Small intestine (tissue), 7 donors: ENCODE results near the gene ACOX3. TPM values are rescaled to one million over a fixed set of nuclear protein-coding genes. Genes with fewer than 3 reads are reported as not detected.

Experiments used
- DNase-seq, 2 donors: peaks; one replicate each; pipeline versions ENCODE4 v3.0.0 to v3.0.0-alpha.2; 2013
- FAIRE-seq: peaks from 2 replicates; lab custom pipeline; 2012; peaks lifted over from hg19 to GRCh38; lab: Jason Lieb, UNC
- H3K27ac ChIP-seq, 3 donors: one replicate each; pipeline ENCODE4 v1.5.1; 2013; ENCODE audit warnings: low read length in 2 of 3, mild to moderate bottlenecking in 2 of 3, control low read depth in 1 of 3, inconsistent platforms in 1 of 3, low read depth in 1 of 3, moderate library complexity in 1 of 3
- H3K27me3 ChIP-seq, 3 donors: one replicate each; pipeline ENCODE4 v1.6.1; 2013; ENCODE audit warnings: low read length in 3 of 3, inconsistent platforms in 1 of 3; ENCODE audit not compliant: control insufficient read depth in 3 of 3, insufficient read depth in 3 of 3
- H3K36me3 ChIP-seq, 3 donors: one replicate each; pipeline ENCODE4 v1.6.1; 2013; ENCODE audit warnings: low read length in 3 of 3, inconsistent platforms in 1 of 3, low read depth in 1 of 3, mild to moderate bottlenecking in 1 of 3, moderate library complexity in 1 of 3; ENCODE audit not compliant: control insufficient read depth in 3 of 3, insufficient read depth in 2 of 3
- H3K4me1 ChIP-seq, 3 donors: one replicate each; pipeline ENCODE4 v1.6.1; 2013; ENCODE audit warnings: low read length in 2 of 3, inconsistent platforms in 1 of 3, low read depth in 1 of 3, mild to moderate bottlenecking in 1 of 3, moderate library complexity in 1 of 3; ENCODE audit not compliant: control insufficient read depth in 3 of 3, insufficient read depth in 2 of 3
- H3K4me3 ChIP-seq, 3 donors: one replicate each; pipeline ENCODE4 v1.5.1; 2013; ENCODE audit warnings: low read length in 3 of 3, control low read depth in 1 of 3, inconsistent platforms in 1 of 3, low read depth in 1 of 3, mild to moderate bottlenecking in 1 of 3, moderate library complexity in 1 of 3
- H3K9me3 ChIP-seq, 2 donors: one replicate each; pipeline ENCODE4 v1.6.1; 2013; ENCODE audit warnings: low read depth in 1 of 2, low read length in 1 of 2; ENCODE audit not compliant: control insufficient read depth in 2 of 2, insufficient read depth in 1 of 2
- WGBS, 3 donors: extraction: QIAGEN DNeasy Blood & Tissue Kit; methylation state at CpG; one replicate each; pipeline ENCODE4 v1.1.7; 2013; 5-methylcytosine and 5-hydroxymethylcytosine counted together
- polyA plus RNA-seq, 4 donors: library from polyadenylated mRNA; stranded (reverse) in 3 of 4; unstranded in 1 of 4; fragments of 200-250 nt in 3 of 4; fragments of 120-200 nt in 1 of 4; gene quantifications; one replicate each; pipeline versions ENCODE4 v1.2.1 to v1.2.3, GENCODE V29; 2013
- donor health status: healthy with polysubstance abuse.
- donor health status: control.
- donor health status: control.
- donor health status: Bipolar disorder and iron deficiency.
- donor health status: healthy.

The ACOX3 gene
- polyA plus RNA-seq, 4 donors = 15.2 to 31.1 (median 23.6) TPM

DNA sequence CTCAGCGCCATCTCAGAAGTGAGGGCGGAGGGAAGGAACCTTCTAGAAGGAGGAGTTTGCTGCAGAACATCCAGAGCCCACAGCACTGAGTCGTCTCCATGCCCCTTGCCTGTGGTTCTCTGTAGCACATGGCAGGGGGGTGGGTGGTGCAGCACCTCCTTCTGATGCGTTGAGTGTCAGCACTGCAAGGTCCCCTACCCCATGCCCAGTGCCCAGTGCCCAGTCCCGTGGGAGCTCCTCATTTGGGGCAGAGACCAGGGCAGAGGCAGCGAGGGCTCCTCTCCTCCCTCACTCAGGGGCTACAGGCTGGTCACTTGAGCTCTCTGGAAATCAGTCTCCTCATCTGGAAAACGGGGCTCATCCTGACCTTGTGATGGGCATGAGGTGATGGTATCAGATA is 92.9 kb downstream of the ACOX3 start:
- DNase-seq (no peak), FAIRE-seq (no peak)
- Histone ChIP-seq H3K27me3 (no peaks in the 10 kb centered on the region), H3K4me1 (peaks cover 0 to 11% (median 0%) of the 10 kb centered on the region in 3 donors), H3K9me3 (no peaks in the 10 kb centered on the region), H3K27ac (no peak overlapping the region), H3K36me3 (no peaks in the 10 kb centered on the region), H3K4me3 (no peak overlapping the region)
- 64 to 86% (median 70%) methylated on average over 7 of the region's 7 CpGs for WGBS, 3 donors

DNA sequence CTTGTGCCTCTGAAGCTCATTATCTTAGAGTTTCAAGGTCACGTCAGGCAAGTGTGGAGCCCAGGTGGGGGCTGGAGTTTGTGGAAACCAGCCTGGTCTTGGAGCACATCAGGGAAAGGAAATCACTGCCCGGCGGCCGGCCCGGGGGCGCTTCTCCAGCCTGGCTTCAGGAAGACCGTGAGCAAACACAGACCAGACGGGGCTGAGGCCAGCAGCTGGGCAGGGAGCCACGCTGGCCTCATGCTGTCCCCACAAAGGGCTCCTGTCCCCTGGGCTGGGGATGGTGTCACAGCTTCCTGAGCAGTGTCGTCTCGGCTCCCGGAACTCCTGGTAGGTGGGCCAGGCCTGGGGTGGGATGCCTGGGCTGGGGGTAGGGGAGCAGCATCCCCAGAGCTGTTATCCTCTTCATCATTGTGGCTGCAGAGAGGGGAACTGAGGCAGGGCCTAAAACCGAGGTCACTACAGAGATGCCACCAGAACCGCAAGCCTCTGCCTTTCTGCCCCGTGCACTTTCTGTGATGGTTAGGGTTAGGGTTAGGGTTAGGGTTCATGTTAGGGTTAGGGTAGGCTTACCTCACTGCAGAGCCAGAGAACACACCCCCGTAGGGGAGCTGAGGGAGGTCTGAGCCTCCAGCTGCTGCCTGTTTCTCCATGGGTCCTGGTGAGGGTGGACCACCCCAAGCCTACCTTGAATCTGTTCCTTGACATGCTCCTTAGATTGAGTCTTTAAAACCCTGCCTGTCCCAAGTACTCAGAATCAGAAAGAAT is 93.5 kb downstream of the ACOX3 start:
- no peak for DNase-seq

DNA sequence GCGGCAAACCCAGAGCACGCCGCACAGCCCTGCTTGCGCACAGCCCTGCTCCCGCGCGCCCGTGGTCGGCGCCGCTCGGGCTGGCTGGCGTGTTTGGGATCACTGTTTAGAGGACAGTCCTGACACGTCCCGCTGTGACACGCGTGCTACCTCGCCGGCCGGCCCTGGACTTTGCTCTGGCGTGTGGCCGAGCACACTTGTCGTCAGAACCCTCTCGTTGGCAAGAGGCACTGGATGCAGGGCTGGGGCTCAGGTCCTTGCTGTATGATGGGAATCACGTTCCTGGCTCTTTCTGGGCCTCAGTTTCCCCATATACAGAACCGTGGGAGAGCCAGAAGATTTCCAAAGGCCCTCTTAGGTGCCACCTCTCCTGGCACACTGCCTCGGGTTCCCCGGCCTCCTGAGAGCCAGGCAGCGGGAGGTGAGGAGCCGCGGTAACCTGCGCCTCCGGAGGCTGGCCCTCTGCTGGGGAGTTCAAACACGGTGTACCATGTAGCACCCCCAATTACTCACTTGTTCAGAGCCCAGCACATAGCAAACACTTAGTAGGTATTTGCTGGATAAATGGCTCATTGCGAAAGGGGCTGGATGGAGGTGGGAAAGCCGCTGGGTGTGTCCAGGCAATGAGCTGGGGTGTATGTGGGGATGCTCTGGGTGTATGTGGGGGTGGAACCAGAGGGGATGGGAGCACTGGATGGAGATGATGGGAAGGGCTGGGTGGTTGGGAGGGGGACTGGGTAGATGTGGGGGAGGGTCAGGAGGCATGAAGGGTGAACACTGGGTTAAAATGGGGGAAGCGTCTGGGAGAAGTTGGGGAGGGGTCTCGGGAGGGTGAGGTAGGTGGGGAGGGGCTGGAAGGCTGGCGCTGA is 94.3 kb downstream of the ACOX3 start:
- Histone ChIP-seq H3K36me3 (no peaks in the 10 kb centered on the region), H3K27ac (no peak overlapping the region), H3K4me1 (peaks cover 0 to 6% (median 0%) of the 10 kb centered on the region in 3 donors), H3K9me3 (no peaks in the 10 kb centered on the region), H3K4me3 (no peak overlapping the region), H3K27me3 (no peaks in the 10 kb centered on the region)
- FAIRE-seq (no peak), DNase-seq (no peak)
- 69 to 87% (median 70%) methylated on average over 39 of the region's 39 CpGs for WGBS, 3 donors

More for the DNA sequence above, 93.5 kb downstream of the ACOX3 start:
- no peak for FAIRE-seq
- Histone ChIP-seq H3K36me3 (no peaks in the 10 kb centered on the region), H3K27ac (no peak overlapping the region), H3K4me3 (no peak overlapping the region), H3K9me3 (no peaks in the 10 kb centered on the region), H3K4me1 (peaks cover 0 to 7% (median 0%) of the 10 kb centered on the region in 3 donors), H3K27me3 (no peaks in the 10 kb centered on the region)
- 58 to 65% (median 63%) methylated on average over 12 to 16 of the region's 16 CpGs for whole genome bisulfite sequencing, 3 donors

DNA sequence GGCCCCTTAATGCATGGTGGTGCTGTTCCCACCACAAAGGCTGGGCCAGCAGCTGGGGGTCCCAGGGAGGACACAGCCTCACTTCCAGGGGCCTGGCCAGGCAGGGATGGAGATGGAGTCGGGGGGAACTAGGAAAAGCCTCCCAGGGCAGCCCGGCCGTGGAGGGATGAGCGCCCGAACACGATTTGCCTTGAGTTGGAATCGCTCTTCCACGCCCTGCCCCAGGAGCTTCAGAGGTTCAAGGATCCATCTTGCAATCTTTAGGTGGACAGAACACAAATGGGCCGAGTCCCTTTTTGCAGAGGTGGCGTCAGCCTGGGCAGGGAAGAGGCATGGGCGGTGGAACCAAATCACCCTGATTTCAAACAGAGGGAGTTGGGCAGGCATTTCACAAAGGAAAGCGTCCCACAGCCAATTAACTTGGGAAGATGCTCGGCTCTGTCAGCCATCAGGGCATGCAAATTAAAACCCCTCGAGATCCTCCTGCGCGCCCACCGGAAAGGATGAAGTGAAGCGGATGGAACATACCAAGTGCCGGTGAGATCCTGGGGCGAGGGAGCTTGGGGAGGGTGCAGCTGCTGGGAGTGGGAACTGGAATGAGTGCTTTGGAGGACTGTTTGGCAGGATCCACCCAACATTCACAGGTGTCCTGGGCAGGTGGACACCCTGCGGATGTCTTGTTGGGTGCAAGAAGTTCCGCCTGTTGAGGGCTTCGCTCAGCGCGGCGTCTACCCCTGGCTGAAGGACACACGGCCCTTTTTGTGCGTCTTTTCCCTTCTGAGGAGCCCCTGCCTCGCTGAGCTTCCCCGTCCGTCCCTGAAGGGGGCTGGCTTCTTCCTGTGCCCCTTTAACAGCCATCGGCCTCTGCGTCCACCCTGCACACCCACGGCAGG is 95.2 kb downstream of the ACOX3 start:
- FAIRE-seq = no peak
- H3K27ac ChIP-seq = no peak overlapping the region
- H3K9me3 ChIP-seq = no peaks in the 10 kb centered on the region
- H3K4me1 ChIP-seq = peaks cover 0 to 6% (median 0%) of the 10 kb centered on the region in 3 donors
- no peak for DNase-seq
- no peak overlapping the region for H3K4me3 ChIP-seq
- 91 to 94% (median 91%) methylated on average over 32 to 34 of the region's 34 CpGs for WGBS, 3 donors
- no peaks in the 10 kb centered on the region for H3K27me3 ChIP-seq
- H3K36me3 ChIP-seq = no peaks in the 10 kb centered on the region

DNA sequence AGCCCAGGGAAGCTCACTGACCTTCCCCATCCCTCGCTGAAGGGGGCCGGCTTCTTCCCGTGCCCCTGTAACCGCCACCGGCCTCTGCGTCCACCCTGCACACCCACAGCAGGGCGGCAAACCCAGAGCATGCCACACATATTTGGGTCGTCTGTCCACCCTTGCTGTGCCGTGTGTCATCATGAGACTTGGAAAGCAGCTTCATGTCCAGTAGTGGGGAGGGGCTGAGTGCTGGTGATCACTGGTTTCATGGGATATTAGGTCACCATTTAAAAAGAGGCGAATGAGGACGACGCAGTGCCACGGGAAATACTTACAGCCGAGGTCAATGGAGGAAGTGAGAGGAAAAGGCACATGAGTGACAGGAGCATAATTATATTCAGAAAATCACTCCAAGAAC is 96.1 kb downstream of the ACOX3 start:
- no peak for FAIRE-seq
- Histone ChIP-seq H3K9me3 (no peaks in the 10 kb centered on the region), H3K27me3 (no peaks in the 10 kb centered on the region), H3K27ac (no peak overlapping the region), H3K4me3 (no peak overlapping the region), H3K36me3 (no peaks in the 10 kb centered on the region), H3K4me1 (peaks cover 0 to 6% (median 0%) of the 10 kb centered on the region in 3 donors)
- no peak for DNase-seq
- WGBS, 3 donors = 77 to 83% (median 80%) methylated on average over 14 of the region's 14 CpGs

DNA sequence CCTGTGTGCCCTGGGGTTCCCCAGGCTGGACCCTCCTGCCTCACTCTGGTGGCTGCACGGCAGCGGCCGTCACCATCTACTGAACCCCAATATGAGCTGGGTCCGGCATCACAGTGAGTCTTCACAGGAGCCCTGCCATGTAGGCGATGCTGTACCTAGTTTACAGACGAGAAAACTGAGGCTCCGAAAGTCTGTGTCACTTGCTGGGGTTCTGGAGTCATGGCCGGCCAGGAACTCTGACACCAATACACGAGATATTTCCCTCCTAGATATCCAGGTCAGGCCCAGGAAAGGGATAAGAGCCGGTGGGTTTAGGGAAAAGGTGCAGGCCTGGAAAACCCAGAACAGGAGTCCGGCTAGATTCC is 96.6 kb downstream of the ACOX3 start:
- Histone ChIP-seq H3K27ac (peak overlapping the region in 2 of 3 donors; percentile 7 to 40), H3K36me3 (no peaks in the 10 kb centered on the region), H3K4me1 (peaks cover 0 to 6% (median 0%) of the 10 kb centered on the region in 3 donors), H3K4me3 (no peak overlapping the region), H3K27me3 (no peaks in the 10 kb centered on the region), H3K9me3 (no peaks in the 10 kb centered on the region)
- 84 to 91% (median 88%) methylated on average over 11 of the region's 11 CpGs for WGBS, 3 donors
- FAIRE-seq = no peak
- DNase-seq = no peak

DNA sequence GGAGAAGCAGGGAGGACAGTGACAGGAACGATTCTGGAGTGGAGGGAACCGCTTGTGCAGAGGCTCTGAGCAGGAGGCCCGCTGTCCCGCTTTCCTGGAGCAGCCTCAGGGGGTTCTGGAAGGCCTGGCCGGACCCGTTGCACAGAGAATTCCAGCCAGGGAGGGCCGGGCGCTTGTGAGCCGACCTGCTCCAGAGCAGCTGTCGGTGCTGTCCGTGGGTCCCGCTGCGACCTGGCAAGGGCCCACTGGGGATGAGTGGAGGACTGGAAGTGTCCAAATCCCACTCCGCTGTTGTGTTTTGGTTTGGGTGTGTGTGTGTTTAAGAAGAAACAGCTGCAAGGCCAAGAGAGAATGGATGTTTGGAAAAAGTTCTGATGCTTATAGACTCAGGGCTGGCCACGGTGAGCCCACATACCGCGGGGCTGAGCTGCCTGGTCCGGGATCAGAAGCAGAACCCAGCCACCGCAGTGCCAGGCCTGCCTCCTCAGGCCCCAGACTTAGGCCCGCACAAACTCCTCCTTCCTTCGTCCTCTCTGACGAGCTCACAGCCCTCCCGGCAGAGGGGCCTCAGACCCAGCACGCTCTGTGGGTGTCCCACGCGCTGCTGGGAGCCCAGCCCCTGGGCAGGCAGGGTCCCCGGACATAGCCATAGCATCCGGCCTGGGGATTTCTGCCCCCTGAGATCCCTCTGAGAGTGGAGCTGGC is 97.1 kb downstream of the ACOX3 start:
- FAIRE-seq = no peak
- Histone ChIP-seq H3K27ac (peak overlapping the region in 2 of 3 donors; percentile 7 to 40), H3K27me3 (no peaks in the 10 kb centered on the region), H3K36me3 (no peaks in the 10 kb centered on the region), H3K9me3 (no peaks in the 10 kb centered on the region), H3K4me1 (peaks cover 0 to 6% (median 0%) of the 10 kb centered on the region in 3 donors), H3K4me3 (no peak overlapping the region)
- no peak for DNase-seq
- WGBS, 3 donors = 73 to 87% (median 83%) methylated on average over 27 to 28 of the region's 28 CpGs
